CD4-positive, alpha-beta T cell (primary cell): ENCODE measurements around the gene ACTR1B. TPM values are rescaled to one million over a fixed set of nuclear protein-coding genes. Genes with fewer than 3 reads are reported as not detected.
A peak's percentile ranks its signal among the peaks of the same experiment; 100 is the strongest.

Source experiments
- ATAC-seq: fragments of 200-7000 bp; cut with Tn5 transposase; one replicate; pipeline ENCODE4 v1.10.0; 2022; ENCODE audit warnings: mild to moderate bottlenecking; ENCODE audit not compliant: poor library complexity
- CTCF ChIA-PET: fragments of 350-600 bp; sonication (Branson Sonifier 250); formaldehyde crosslinking; loops from one replicate; lab custom pipeline; 2021; ENCODE audit warnings: antibody characterized with exemption, inconsistent platforms; lab: Charles Lee
- POLR2A ChIA-PET: fragments of 350-600 bp; sonication (Branson Sonifier 250); formaldehyde crosslinking; loops from one replicate; lab custom pipeline; 2021; ENCODE audit warnings: antibody characterized with exemption, inconsistent platforms; lab: Charles Lee
- DNase-seq, 14 experiments: peaks; one replicate each; pipeline ENCODE4 v3.0.0-alpha.2; 2013 to 2020; ENCODE audit warnings: mixed read lengths in 2 of 14
- H3K27ac ChIP-seq, 2 donors: one replicate each; pipeline versions ENCODE4 v1.5.1 to v1.7.0; 2013; ENCODE audit warnings: low read length in 2 of 2, low read depth in 1 of 2, mild to moderate bottlenecking in 1 of 2
- H3K27me3 ChIP-seq, 2 experiments: 1 replicate in 1 of 2; 2 replicates in 1 of 2; pipeline versions ENCODE4 v1.6.1 to v1.7.0; 2013; ENCODE audit warnings: low read length in 2 of 2, control low read depth in 1 of 2, mild to moderate bottlenecking in 1 of 2, moderate library complexity in 1 of 2; ENCODE audit not compliant: insufficient read depth in 2 of 2, control insufficient read depth in 1 of 2
- H3K36me3 ChIP-seq: one replicate; pipeline ENCODE4 v1.6.1; 2013; ENCODE audit warnings: low read length, control low read depth; ENCODE audit not compliant: insufficient read depth
- H3K4me1 ChIP-seq: one replicate; pipeline ENCODE4 v1.6.1; 2013; ENCODE audit warnings: low read length, control low read depth; ENCODE audit not compliant: insufficient read depth
- H3K4me3 ChIP-seq: one replicate; pipeline ENCODE4 v1.5.1; 2013; ENCODE audit warnings: mild to moderate bottlenecking, low read length, moderate library complexity
- H3K9me3 ChIP-seq, 2 experiments: 1 replicate in 1 of 2; 2 replicates in 1 of 2; pipeline versions ENCODE4 v1.6.1 to v1.7.0; 2013; ENCODE audit warnings: low read length in 2 of 2, mild to moderate bottlenecking in 2 of 2, control low read depth in 1 of 2, moderate library complexity in 1 of 2; ENCODE audit not compliant: control insufficient read depth in 1 of 2, insufficient read depth in 1 of 2
- H3K27ac Mint-ChIP-seq: one replicate; pipeline ENCODE4 v1.8.0; 2020; ENCODE audit warnings: mixed read lengths
- H3K27me3 Mint-ChIP-seq: one replicate; pipeline ENCODE4 v1.8.0; 2021; ENCODE audit warnings: mixed read lengths
- H3K36me3 Mint-ChIP-seq: one replicate; pipeline ENCODE4 v1.8.0; 2021; ENCODE audit warnings: low read depth, mixed read lengths
- H3K4me1 Mint-ChIP-seq: one replicate; pipeline ENCODE4 v1.8.0; 2021; ENCODE audit warnings: low read depth, mixed read lengths
- H3K4me3 Mint-ChIP-seq: one replicate; pipeline ENCODE4 v1.8.0; 2020; ENCODE audit warnings: mild to moderate bottlenecking, mixed read lengths
- H3K9me3 Mint-ChIP-seq: one replicate; pipeline ENCODE4 v1.8.0; 2020; ENCODE audit warnings: mixed read lengths
- CTCF ChIP-seq: fragments of 200-600 bp; IDR thresholded peaks from one replicate; pipeline ENCODE4 v1.8.0; 2022; ENCODE audit warnings: antibody characterized with exemption, mild to moderate bottlenecking
- intact Hi-C, 2 experiments: fragments of 100-400 bp; cut with DNase I in 1 of 2; cut with micrococcal nuclease in 1 of 2; formaldehyde crosslinking; loops; one replicate each; pipeline versions ENCODE4 v1.15.1 to v1.9.0; 2023 to 2025; cut with DNase I, micrococcal nuclease
- total RNA-seq, 174 experiments: library from RNA in 2 of 174; stranded (reverse) in 2 of 174; gene quantifications; one replicate each; pipeline ENCODE4 v1.2.3 and lab custom pipeline; 2021 to 2026

Gene ACTR1B
- total RNA-seq, 2 experiments from 2014 or later, result 89.5 to 92.8 TPM

GRCh38 chr2:97704989-97705388 is 41.1 kb upstream of the ACTR1B start:
- Histone ChIP-seq H3K4me1 (peaks cover 5% of the 10 kb centered on the region), H3K27ac (no peak overlapping the region), H3K27me3 (no peaks in the 10 kb centered on the region), H3K9me3 (no peaks in the 10 kb centered on the region), H3K36me3 (no peaks in the 10 kb centered on the region), H3K4me3 (no peak overlapping the region)
- TF ChIP-seq CTCF, result no peak
- Mint-ChIP-seq H3K27ac (no peak overlapping the region), H3K27me3 (no peaks in the 10 kb centered on the region), H3K4me1 (peaks cover 10% of the 10 kb centered on the region), H3K36me3 (no peaks in the 10 kb centered on the region), H3K9me3 (no peaks in the 10 kb centered on the region), H3K4me3 (no peak overlapping the region)
- DNase-seq, result peak in 1 of 14 experiments; percentile 14
- ChIA-PET POLR2A (no interaction called here), CTCF (no interaction called here)
- ATAC-seq, result no peak
- intact Hi-C loops, result loop anchor here in 1 of 2 experiments (5.0 kb wide), 1 partner anchor 677 kb away; no protein-coding TSS in a partner anchor

- Histone ChIP-seq H3K36me3 (no peaks in the 10 kb centered on the region), H3K27me3 (no peaks in the 10 kb centered on the region), H3K4me1 (no peaks in the 10 kb centered on the region), H3K27ac (no peak overlapping the region), H3K9me3 (no peaks in the 10 kb centered on the region), H3K4me3 (no peak overlapping the region)
- ChIA-PET CTCF (no interaction called here), POLR2A (no interaction called here)
- Mint-ChIP-seq H3K27ac (no peak overlapping the region), H3K4me3 (no peak overlapping the region), H3K27me3 (no peaks in the 10 kb centered on the region), H3K36me3 (no peaks in the 10 kb centered on the region), H3K4me1 (peaks cover 6% of the 10 kb centered on the region), H3K9me3 (no peaks in the 10 kb centered on the region)
- no peak for TF ChIP-seq CTCF
- intact Hi-C loops, result no loop called here
- DNase-seq, result no peak
- ATAC-seq, result no peak
These were observed 39.9 kb upstream of the ACTR1B start for GRCh38 chr2:97703741-97704140.

GRCh38 chr2:97702731-97703470 is 39.1 kb upstream of the ACTR1B start:
- ChIA-PET CTCF (interaction anchor here (1.6 kb wide), 1 partner anchor 112 kb away, joined by 5 read pairs; no protein-coding TSS in a partner anchor), POLR2A (interaction anchor here (1.0 kb wide), 1 partner anchor 11 kb away, joined by 3 read pairs; the partner anchor contains the start of gene ZAP70)
- no peaks in the 10 kb centered on the region for H3K36me3 Mint-ChIP-seq
- no peaks in the 10 kb centered on the region for H3K36me3 ChIP-seq
- ATAC-seq (no peak), DNase-seq (no peak)
- H3K9me3 Mint-ChIP-seq, result no peaks in the 10 kb centered on the region
- peaks cover 6% of the 10 kb centered on the region for H3K4me1 Mint-ChIP-seq
- intact Hi-C loops, result no loop called here
- H3K4me1 ChIP-seq, result no peaks in the 10 kb centered on the region
- H3K4me3 ChIP-seq, result no peak overlapping the region
- H3K27ac Mint-ChIP-seq, result no peak overlapping the region
- no peaks in the 10 kb centered on the region for H3K27me3 ChIP-seq
- H3K27ac ChIP-seq, result no peak overlapping the region
- H3K4me3 Mint-ChIP-seq, result no peak overlapping the region
- TF ChIP-seq CTCF, result no peak
- H3K9me3 ChIP-seq, result no peaks in the 10 kb centered on the region
- H3K27me3 Mint-ChIP-seq, result no peaks in the 10 kb centered on the region
